GM19239 (cell line): ENCODE results near the gene SLC3A2.

Experiments
- DNase-seq: peaks from one replicate; pipeline ENCODE4 v3.0.0; 2011; ENCODE audit warnings: low spot score; ENCODE audit not compliant: insufficient read length
- FAIRE-seq: peaks from 2 replicates; lab custom pipeline; 2011; peaks lifted over from hg19 to GRCh38; lab: Jason Lieb, UNC

SLC3A2 gene

GRCh38 chr11:62905927-62906531 lies 25.3 kb downstream of the SLC3A2 start:
- FAIRE-seq (peak; percentile 72), DNase-seq (peak; percentile 81)

- FAIRE-seq (no peak), DNase-seq (no peak)
Observed at GRCh38 chr11:62908468-62909072, 27.9 kb downstream of the SLC3A2 start.

- FAIRE-seq (no peak), DNase-seq (no peak)
Observed at GRCh38 chr11:62909107-62909894, 28.6 kb downstream of the SLC3A2 start.

DNA sequence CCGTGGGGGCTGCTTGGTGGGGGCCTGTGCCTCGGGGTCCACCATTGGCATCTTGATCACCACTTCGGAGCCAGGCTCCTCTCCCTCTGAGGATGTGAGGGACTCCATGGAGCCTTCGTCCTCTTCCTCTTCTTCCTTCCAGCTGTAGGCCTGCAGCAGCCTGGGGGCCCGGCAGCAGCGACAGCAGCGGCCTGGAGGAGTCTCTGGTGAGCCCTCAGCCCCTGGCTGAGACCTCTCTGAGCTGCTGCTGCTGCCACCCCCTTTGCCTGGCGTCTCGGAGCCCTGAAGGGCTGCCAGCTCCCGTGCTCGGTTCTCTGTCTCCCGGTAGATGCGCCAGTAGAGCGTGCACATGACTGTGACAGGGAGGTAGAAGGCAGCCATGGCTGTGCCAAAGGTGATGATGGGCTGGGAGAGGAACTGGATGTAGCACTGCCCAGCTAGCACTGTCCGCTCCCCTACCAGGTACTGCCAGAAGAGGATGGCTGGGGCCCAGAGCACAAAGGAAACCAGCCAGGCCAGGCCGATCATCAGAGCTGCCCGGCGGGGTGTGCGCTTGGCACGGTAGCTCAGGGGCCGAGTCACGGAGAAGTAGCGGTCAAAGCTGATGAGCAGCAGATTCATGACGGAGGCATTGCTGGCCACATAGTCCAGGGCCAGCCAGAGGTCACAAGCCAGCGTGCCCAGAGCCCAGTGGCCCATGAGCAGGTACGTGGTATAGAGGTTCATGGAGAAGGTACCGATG lies 29.6 kb downstream of the SLC3A2 start:
- DNase-seq = no peak
- FAIRE-seq = no peak

- no peak for DNase-seq
Observed at GRCh38 chr11:62911137-62912130, 30.7 kb downstream of the SLC3A2 start.

DNA sequence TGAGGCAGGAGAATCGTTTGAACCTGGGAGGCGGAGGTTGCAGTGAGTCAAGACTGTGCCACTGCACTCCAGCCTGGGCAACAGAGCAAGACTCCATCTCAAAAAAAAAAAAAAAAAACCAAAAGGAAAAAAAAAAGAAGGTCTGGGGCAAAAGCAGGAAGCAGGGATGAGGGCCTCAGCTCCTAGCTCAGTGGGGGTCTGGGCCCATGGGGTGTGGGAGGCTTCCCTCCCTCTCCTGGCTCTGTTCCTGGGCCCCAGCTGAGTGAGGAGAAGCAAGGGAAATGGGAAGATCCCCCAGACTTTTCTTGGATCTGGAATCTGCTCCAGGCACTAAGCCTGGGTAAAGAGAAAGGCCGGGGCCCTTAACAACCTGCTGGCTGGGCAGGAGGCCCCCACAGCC lies 31.6 kb downstream of the SLC3A2 start:
- no peak for FAIRE-seq
- no peak for DNase-seq

More at GRCh38 chr11:62911137-62912130, 30.7 kb downstream of the SLC3A2 start:
- FAIRE-seq = no peak

- DNase-seq (no peak), FAIRE-seq (no peak)
Observed at GRCh38 chr11:62914416-62914815, 33.7 kb downstream of the SLC3A2 start.

GRCh38 chr11:62917906-62918502 lies 37.3 kb downstream of the SLC3A2 start:
- no peak for DNase-seq
- FAIRE-seq = no peak

DNA sequence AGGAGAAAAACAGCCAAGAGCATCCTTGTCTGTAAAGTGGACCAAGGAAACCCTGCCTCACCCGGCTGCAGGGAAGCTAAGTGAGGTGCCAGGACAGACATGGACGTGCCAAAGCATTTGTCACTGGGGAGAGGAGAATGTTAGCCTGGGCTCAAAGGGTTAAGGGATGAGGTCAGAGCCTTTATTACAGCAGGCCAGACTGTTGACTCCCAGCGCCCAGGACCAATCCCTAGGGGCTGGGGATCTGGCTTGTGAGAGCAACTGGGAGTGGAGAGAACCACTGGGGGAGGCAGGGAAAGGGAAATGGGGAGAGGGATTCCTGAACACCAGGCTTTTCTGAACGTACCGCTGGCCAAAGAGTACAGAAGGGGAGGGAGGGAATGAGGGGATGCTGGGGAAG lies 37.8 kb downstream of the SLC3A2 start:
- DNase-seq = no peak
- FAIRE-seq = no peak

GRCh38 chr11:62919476-62919875 lies 38.8 kb downstream of the SLC3A2 start:
- DNase-seq = no peak
- FAIRE-seq = no peak

GRCh38 chr11:62919898-62920640 lies 39.4 kb downstream of the SLC3A2 start:
- DNase-seq = no peak
- no peak for FAIRE-seq

DNA sequence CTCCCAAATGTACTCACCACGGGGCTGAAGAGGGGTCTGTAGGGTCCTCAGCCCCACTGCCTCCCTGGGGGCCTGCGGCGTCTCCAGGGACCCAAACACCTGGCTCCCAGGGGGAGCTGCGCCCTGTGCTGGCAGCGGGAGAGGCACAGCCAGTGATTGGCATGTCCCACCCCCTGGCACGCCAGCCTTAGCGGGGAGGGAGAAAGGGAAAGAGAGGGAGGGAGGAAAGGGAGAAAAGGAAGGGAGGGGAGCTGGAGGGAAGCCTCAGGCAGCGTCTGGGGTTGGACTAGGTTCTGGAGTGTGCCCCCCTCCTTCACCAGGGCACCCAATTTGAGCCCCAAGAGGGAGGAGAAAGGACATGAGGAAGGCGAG lies 40.5 kb downstream of the SLC3A2 start, which contains the start of gene CHRM1:
TSS of gene CHRM1 (minus strand) at position 163 of the 372 bp plus-strand sequence. CDS start 10,263 bp downstream, outside the sequence.
- DNase-seq (no peak), FAIRE-seq (no peak)

GRCh38 chr11:62921573-62922188 lies 41.0 kb downstream of the SLC3A2 start:
- FAIRE-seq (no peak), DNase-seq (no peak)

- DNase-seq (no peak), FAIRE-seq (no peak)
Observed at GRCh38 chr11:62922189-62922589, 41.5 kb downstream of the SLC3A2 start.

DNA sequence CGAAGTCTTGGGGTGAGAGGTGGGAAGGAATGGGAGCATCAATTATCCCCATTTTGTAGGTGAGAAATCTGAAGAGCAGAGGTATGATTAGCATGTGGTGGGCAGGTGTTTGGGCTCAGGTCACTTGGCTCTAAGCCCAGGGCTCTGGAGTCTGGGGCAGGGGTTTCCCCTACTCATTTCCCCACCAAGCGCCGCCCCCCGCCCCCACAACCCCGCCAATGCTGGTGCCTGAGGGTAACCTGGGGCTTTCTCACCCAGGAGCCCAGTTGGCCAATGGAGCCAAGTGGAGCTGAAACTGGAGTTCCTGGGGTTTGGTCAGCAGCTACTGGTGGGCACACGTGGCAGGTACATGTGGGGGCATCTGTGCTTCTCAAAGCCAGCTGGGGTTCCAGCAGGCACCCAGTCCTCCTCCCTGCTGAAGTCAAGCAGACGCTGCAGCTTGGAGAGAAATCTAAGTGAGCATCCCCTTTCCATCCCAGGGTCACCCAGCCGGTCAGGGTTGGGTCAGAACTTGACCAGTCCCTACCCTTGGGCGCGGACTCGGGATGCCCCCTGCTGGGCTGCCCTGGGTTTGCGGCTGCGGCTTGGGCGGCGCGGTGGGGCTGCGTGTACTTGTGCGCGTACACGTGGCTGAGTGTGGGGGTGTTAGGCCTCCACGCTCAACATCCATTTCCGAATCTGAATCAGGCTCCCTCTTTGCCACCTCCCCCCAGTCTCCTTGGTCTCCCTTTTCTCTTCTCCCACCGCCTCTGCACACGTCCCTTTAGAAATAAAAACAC lies 42.1 kb downstream of the SLC3A2 start:
- no peak for DNase-seq
- FAIRE-seq = no peak

GRCh38 chr11:62923601-62924411 lies 43.1 kb downstream of the SLC3A2 start:
- no peak for FAIRE-seq
- no peak for DNase-seq
